Left lung (tissue), 10 donors: ENCODE measurements around the gene SORD. TPM values are rescaled to one million over a fixed set of nuclear protein-coding genes. Genes with fewer than 3 reads are reported as not detected.

ENCODE experiments used
- ATAC-seq: fragments of 200-7000 bp; cut with Tn5 transposase; one replicate; pipeline ENCODE4 v1.9.1; 2020; ENCODE audit warnings: moderate library complexity
- DNase-seq, 4 donors: peaks; one replicate each; pipeline ENCODE4 v3.0.0-alpha.2; 2013 to 2020
- H3K27ac ChIP-seq, 2 donors: fragments of 200-600 bp; sonication (generic) in 1 of 2; one replicate each; pipeline versions ENCODE4 v1.5.0 to v1.8.0; 2020 to 2021
- H3K27me3 ChIP-seq, 2 donors: fragments of 200-600 bp; sonication (generic) in 1 of 2; one replicate each; pipeline versions ENCODE4 v1.5.0 to v1.8.0; 2020 to 2021
- H3K36me3 ChIP-seq, 2 donors: fragments of 200-600 bp; sonication (generic) in 1 of 2; one replicate each; pipeline versions ENCODE4 v1.5.0 to v1.8.0; 2020 to 2021
- H3K4me1 ChIP-seq, 2 donors: fragments of 200-600 bp; one replicate each; pipeline ENCODE4 v1.8.0; 2021
- H3K4me3 ChIP-seq, 2 donors: fragments of 200-600 bp; sonication (generic) in 1 of 2; one replicate each; pipeline versions ENCODE4 v1.5.0 to v1.8.0; 2020 to 2021; ENCODE audit warnings: mild to moderate bottlenecking in 1 of 2
- H3K9me3 ChIP-seq, 2 donors: fragments of 200-600 bp; sonication (generic) in 1 of 2; one replicate each; pipeline versions ENCODE4 v1.5.0 to v1.8.0; 2020 to 2021
- intact Hi-C, 2 donors: fragments of 100-400 bp; cut with DNase I; formaldehyde crosslinking; loops; one replicate each; pipeline versions ENCODE4 v1.11.2 to v1.14.2; 2022
- polyA plus RNA-seq, 6 donors: library from polyadenylated mRNA; unstranded; fragments of 120-200 nt; gene quantifications; one replicate each; pipeline ENCODE4 v1.2.1, GENCODE V29; 2013; ENCODE audit not compliant: insufficient read length in 6 of 6
- total RNA-seq, 2 donors: library from RNA; stranded (reverse); fragmentation: NEBNext Ultra II Directional; extraction: Animal tissue kit (Norgen Biotek cat#: 25700); gene quantifications; one replicate each; pipeline ENCODE4 v1.2.1, GENCODE V29; 2021
- TF ChIP-seq, protein P1 (sequence below), 2 donors: fragments of 200-600 bp; sonication (generic) in 1 of 2; IDR thresholded peaks; one replicate each; pipeline versions ENCODE4 v1.5.0 to v1.8.0; 2021; ENCODE audit warnings: antibody characterized with exemption in 2 of 2
- donor health status: DM: no; HTN: yes; CAD: no.
- donor health status: DM: no; HTN: no; CAD: no.

SORD gene
- total and polyA plus RNA-seq, 8 donors: 13.8 to 34.9 (median 30.2) TPM

DNA sequence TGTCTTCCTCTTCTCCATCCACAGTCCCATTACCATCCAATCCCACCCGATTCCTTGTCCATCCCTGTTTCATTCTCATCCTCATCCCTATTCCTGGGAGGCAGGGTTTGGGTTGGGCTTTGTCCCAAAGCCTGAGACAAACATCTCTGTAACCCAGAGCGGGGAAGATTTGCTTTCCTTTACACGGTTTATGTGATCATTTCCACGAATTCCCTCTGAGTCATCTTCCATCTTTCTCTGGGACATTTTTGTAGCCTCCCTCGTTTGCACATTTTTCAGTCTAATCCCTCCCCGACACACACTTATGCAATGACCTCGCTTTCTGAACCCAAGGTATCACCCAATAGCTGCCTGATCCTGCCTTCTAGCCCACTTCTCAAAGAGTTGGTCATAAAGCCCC is 68.2 kb downstream of the SORD start:
- H3K4me1 ChIP-seq: no peaks in the 10 kb centered on the region
- intact Hi-C loops: no loop called here
- no peaks in the 10 kb centered on the region for H3K36me3 ChIP-seq
- no peak overlapping the region for H3K4me3 ChIP-seq
- DNase-seq: no peak
- TF ChIP-seq, protein P1, sequence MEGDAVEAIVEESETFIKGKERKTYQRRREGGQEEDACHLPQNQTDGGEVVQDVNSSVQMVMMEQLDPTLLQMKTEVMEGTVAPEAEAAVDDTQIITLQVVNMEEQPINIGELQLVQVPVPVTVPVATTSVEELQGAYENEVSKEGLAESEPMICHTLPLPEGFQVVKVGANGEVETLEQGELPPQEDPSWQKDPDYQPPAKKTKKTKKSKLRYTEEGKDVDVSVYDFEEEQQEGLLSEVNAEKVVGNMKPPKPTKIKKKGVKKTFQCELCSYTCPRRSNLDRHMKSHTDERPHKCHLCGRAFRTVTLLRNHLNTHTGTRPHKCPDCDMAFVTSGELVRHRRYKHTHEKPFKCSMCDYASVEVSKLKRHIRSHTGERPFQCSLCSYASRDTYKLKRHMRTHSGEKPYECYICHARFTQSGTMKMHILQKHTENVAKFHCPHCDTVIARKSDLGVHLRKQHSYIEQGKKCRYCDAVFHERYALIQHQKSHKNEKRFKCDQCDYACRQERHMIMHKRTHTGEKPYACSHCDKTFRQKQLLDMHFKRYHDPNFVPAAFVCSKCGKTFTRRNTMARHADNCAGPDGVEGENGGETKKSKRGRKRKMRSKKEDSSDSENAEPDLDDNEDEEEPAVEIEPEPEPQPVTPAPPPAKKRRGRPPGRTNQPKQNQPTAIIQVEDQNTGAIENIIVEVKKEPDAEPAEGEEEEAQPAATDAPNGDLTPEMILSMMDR (IDR thresholded peaks at IDR 0.05): no peak
- H3K27ac ChIP-seq: no peak overlapping the region
- H3K9me3 ChIP-seq: no peaks in the 10 kb centered on the region
- peaks cover 0 to 17% of the 10 kb centered on the region in 2 donors for H3K27me3 ChIP-seq
- no peak for ATAC-seq

DNA sequence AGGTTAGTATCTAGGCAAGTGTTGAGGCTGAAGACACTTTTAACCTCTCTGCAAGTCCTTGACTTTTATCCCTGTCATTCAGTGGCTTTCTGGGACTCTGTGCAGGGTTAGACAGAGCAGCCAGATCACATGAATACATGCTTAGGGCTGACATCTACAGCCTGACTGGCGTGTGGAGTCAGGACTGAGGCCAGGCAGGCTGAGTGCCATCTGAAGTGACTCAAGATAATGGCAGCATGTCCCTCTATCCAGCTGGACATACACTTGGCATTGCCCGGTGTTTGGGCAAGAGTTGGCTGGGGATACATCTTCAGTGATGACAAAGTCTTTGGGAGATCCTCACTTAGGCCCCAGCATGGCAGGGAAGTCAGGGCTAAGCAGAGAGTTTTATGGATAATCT is 68.6 kb downstream of the SORD start:
- no peak for ATAC-seq
- DNase-seq: no peak
- Histone ChIP-seq H3K4me1 (no peaks in the 10 kb centered on the region), H3K4me3 (no peak overlapping the region), H3K27ac (no peak overlapping the region), H3K36me3 (no peaks in the 10 kb centered on the region), H3K9me3 (no peaks in the 10 kb centered on the region), H3K27me3 (peaks cover 0 to 17% of the 10 kb centered on the region in 2 donors)
- TF ChIP-seq, protein P1 (IDR thresholded peaks at IDR 0.05): no peak
- intact Hi-C loops: no loop called here

DNA sequence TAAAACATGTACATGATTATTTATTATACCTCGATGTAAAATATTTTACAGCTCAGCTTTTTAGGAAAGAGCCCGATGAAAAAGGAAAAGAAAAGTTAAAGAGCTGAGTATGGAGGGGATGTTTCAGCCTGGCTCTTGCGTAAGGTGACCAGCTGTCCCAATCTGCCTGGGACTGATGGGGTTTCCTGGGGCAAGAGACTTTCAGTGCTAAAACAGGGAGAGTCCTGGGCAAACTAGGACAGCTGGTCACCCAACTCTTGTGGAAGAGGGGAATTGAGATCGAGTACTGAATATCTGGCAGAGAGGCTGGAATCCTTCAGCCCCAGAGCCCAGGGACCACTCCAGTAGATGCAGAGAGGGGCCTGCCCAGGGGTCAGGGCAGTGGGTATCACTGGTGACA is 70.0 kb downstream of the SORD start:
- no peak overlapping the region for H3K4me3 ChIP-seq
- intact Hi-C loops: no loop called here
- no peaks in the 10 kb centered on the region for H3K4me1 ChIP-seq
- DNase-seq (no peak), ATAC-seq (no peak)
- no peaks in the 10 kb centered on the region for H3K9me3 ChIP-seq
- TF ChIP-seq, protein P1 (IDR thresholded peaks at IDR 0.05): no peak
- H3K36me3 ChIP-seq: no peaks in the 10 kb centered on the region
- H3K27me3 ChIP-seq: peaks cover 0 to 11% of the 10 kb centered on the region in 2 donors
- no peak overlapping the region for H3K27ac ChIP-seq

DNA sequence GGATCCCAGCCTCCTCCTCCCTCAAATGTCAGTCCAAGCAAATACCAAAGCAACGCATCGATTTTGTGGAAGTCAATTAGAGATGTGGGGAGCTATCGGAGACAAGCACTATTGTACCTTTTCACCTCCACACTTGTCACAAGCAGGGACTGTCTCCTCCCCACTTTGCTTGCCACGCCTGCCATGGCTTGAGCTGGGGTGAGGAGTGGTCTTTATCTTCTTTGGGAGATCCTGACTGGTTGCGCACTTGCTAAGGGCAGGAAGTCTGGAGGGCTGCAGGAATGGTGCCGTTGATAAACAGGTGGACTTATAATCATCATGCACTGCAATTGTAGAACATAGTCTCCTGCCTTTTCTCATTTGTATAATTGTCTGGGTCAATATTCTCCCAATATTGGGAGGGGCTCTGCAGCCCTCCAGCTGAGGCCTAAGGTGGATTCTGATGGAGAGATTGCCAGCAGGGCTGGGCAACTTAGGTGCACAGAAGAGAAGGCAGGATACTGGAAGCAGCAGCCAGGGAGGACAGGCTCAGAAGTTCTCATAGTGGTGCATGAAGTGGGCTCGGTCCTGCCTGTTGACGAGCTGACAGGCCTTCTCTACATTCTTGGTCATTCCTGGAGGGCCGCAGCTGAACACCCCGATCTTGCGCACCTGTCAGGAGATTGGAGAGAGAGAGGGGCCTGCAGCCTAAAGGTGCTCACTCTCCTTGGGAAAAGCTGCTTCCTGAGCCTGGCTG is 70.8 kb downstream of the SORD start:
- TF ChIP-seq, protein P1 (IDR thresholded peaks at IDR 0.05): no peak
- H3K9me3 ChIP-seq: no peaks in the 10 kb centered on the region
- no peak for ATAC-seq

DNA sequence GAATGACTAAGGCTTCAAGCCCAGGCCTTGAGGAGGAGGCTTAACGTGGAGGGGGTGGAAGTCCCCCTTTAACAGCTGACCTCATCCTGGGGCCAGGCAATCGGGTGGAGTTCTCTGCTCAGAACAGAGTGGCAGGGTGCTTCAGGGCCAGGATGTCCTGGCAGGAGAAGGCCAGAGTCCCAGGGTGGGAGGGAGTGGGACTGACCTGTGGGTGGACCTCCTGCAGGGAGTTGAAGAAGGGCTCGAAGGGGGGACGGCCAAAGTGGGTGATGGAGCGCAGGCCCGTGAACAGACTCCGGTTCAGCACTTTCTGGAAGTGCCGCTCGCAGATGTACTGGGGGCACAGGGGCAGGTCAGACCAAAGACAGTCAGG is 71.3 kb downstream of the SORD start:
- ATAC-seq (no peak), DNase-seq (peak in 1 of 4 donors; percentile 21)
- H3K4me3 ChIP-seq: no peak overlapping the region
- intact Hi-C loops: no loop called here
- peaks cover 0 to 2% of the 10 kb centered on the region in 2 donors for H3K27me3 ChIP-seq
- no peak overlapping the region for H3K27ac ChIP-seq
- TF ChIP-seq, protein P1 (IDR thresholded peaks at IDR 0.05): no peak
- no peaks in the 10 kb centered on the region for H3K4me1 ChIP-seq
- no peaks in the 10 kb centered on the region for H3K9me3 ChIP-seq
- H3K36me3 ChIP-seq: no peaks in the 10 kb centered on the region

More for the DNA sequence above, 70.8 kb downstream of the SORD start:
- H3K4me3 ChIP-seq: no peak overlapping the region
- H3K4me1 ChIP-seq: no peaks in the 10 kb centered on the region
- intact Hi-C loops: no loop called here
- peak in 1 of 4 donors; percentile 10 for DNase-seq
- H3K27ac ChIP-seq: no peak overlapping the region
- H3K36me3 ChIP-seq: no peaks in the 10 kb centered on the region
- H3K27me3 ChIP-seq: peaks cover 0 to 5% of the 10 kb centered on the region in 2 donors
